H1 (cell line): ENCODE data around the gene STAP2. TPM values are rescaled to one million over a fixed set of nuclear protein-coding genes. Genes with fewer than 3 reads are reported as not detected.

Source experiments
- CTCF ChIA-PET: fragments of 300-600 bp; sonication (Branson Sonifier 250); formaldehyde crosslinking; loops from one replicate; lab custom pipeline; 2021; ENCODE audit not compliant: partially characterized antibody; lab: Charles Lee
- POLR2A ChIA-PET: fragments of 300-600 bp; sonication (Branson Sonifier 250); formaldehyde crosslinking; loops from one replicate; lab custom pipeline; 2021; ENCODE audit warnings: inconsistent platforms; ENCODE audit not compliant: partially characterized antibody; lab: Charles Lee
- DNase-seq, 2 experiments: peaks; one replicate each; pipeline versions ENCODE4 v3.0.0 to v3.0.0-alpha.2; 2010 to 2022; ENCODE audit warnings: low spot score in 2 of 2, low read depth in 1 of 2, mixed read lengths in 1 of 2
- FAIRE-seq: peaks from 2 replicates; lab custom pipeline; 2011; peaks lifted over from hg19 to GRCh38; lab: Jason Lieb, UNC
- H2AFZ ChIP-seq: 2 replicates; pipeline ENCODE4 v1.8.1; 2012; ENCODE audit warnings: low read length, inconsistent platforms
- H2AK5ac ChIP-seq: 2 replicates; pipeline ENCODE4 v1.6.1; 2013; ENCODE audit warnings: low read depth, low read length
- H2BK120ac ChIP-seq: replicated peaks from 2 replicates; pipeline ENCODE3; 2013; ENCODE audit warnings: low read depth, low read length, inconsistent platforms
- H2BK12ac ChIP-seq: 2 replicates; pipeline ENCODE4 v1.6.1; 2013; ENCODE audit warnings: low read depth, low read length
- H2BK15ac ChIP-seq: 2 replicates; pipeline ENCODE4 v1.6.1; 2013; ENCODE audit warnings: low read length
- H2BK20ac ChIP-seq: 2 replicates; pipeline ENCODE4 v1.6.1; 2013; ENCODE audit warnings: low read length
- H2BK5ac ChIP-seq: 2 replicates; pipeline ENCODE4 v1.6.1; 2013; ENCODE audit warnings: low read depth, low read length
- H3K14ac ChIP-seq: 2 replicates; pipeline ENCODE4 v1.6.1; 2013; ENCODE audit warnings: inconsistent platforms; ENCODE audit not compliant: insufficient read length
- H3K18ac ChIP-seq: 2 replicates; pipeline ENCODE4 v1.6.1; 2013; ENCODE audit warnings: low read length; ENCODE audit errors: extremely low read depth
- H3K23ac ChIP-seq: 2 replicates; pipeline ENCODE4 v1.6.1; 2013; ENCODE audit warnings: inconsistent platforms; ENCODE audit not compliant: insufficient read length
- H3K23me2 ChIP-seq: 2 replicates; pipeline ENCODE4 v1.6.1; 2013; ENCODE audit warnings: low read depth, low read length
- H3K27ac ChIP-seq: 2 replicates; pipeline ENCODE4 v1.6.1; 2011; ENCODE audit warnings: low read depth, low read length, inconsistent platforms
- H3K27me3 ChIP-seq, 4 experiments: replicated peaks in 1 of 4; 1 replicate in 1 of 4; 2 replicates in 3 of 4; pipeline versions ENCODE4 v1.6.1 to v1.8.1; 2011 to 2013; ENCODE audit warnings: low read length in 3 of 4, mild to moderate bottlenecking in 3 of 4, inconsistent platforms in 2 of 4, mixed read lengths in 2 of 4, moderate library complexity in 1 of 4; ENCODE audit not compliant: control insufficient read depth in 3 of 4, insufficient read depth in 3 of 4; ENCODE audit errors: extremely low read depth in 1 of 4
- H3K36me3 ChIP-seq, 4 experiments: 2 replicates each; pipeline versions ENCODE4 v1.6.1 to v1.8.1; 2011 to 2013; ENCODE audit warnings: mild to moderate bottlenecking in 4 of 4, low read length in 3 of 4, moderate library complexity in 2 of 4, control low read depth in 1 of 4, inconsistent platforms in 1 of 4; ENCODE audit not compliant: insufficient read depth in 4 of 4, control insufficient read depth in 2 of 4
- H3K4ac ChIP-seq: replicated peaks from 2 replicates; pipeline ENCODE3; 2013; ENCODE audit warnings: low read length, low read depth, mixed read lengths, inconsistent platforms; ENCODE audit not compliant: insufficient read length
- H3K4me1 ChIP-seq, 4 experiments: replicated peaks in 1 of 4; 1 replicate in 1 of 4; 2 replicates in 3 of 4; pipeline versions ENCODE4 v1.6.1 to v1.8.1; 2011 to 2013; ENCODE audit warnings: low read length in 3 of 4, inconsistent platforms in 2 of 4, mixed read lengths in 1 of 4; ENCODE audit not compliant: insufficient read depth in 4 of 4, control insufficient read depth in 3 of 4
- H3K4me2 ChIP-seq, 2 experiments: 2 replicates each; pipeline versions ENCODE4 v1.6.1 to v1.8.1; 2011 to 2013; ENCODE audit warnings: low read depth in 2 of 2, low read length in 2 of 2, control low read depth in 1 of 2, inconsistent platforms in 1 of 2, mild to moderate bottlenecking in 1 of 2; ENCODE audit not compliant: insufficient read depth in 1 of 2
- H3K4me3 ChIP-seq, 4 experiments: fragments of 200-600, 300-600 bp in 1 of 4; sonication (generic), shearing (Covaris generic), sonication (Bioruptor Twin) in 1 of 4; 2 replicates each; pipeline versions ENCODE4 v1.5.1 to v1.8.1; 2011 to 2016; ENCODE audit warnings: low read length in 4 of 4, low read depth in 3 of 4, control low read depth in 2 of 4, inconsistent platforms in 2 of 4, mild to moderate bottlenecking in 2 of 4, mixed read lengths in 1 of 4, moderate library complexity in 1 of 4; ENCODE audit not compliant: insufficient read depth in 2 of 4; ENCODE audit errors: extremely low read depth in 1 of 4
- H3K56ac ChIP-seq: replicated peaks from 2 replicates; pipeline ENCODE3; 2013; ENCODE audit warnings: low read depth, mild to moderate bottlenecking, mixed read lengths, low read length, inconsistent platforms; ENCODE audit not compliant: insufficient read length
- H3K79me1 ChIP-seq: 2 replicates; pipeline ENCODE4 v1.6.1; 2013; ENCODE audit warnings: low read depth, low read length, control low read depth
- H3K79me2 ChIP-seq, 2 experiments: 2 replicates each; pipeline versions ENCODE4 v1.6.1 to v1.8.1; 2012 to 2013; ENCODE audit warnings: low read length in 2 of 2, mild to moderate bottlenecking in 2 of 2, inconsistent platforms in 1 of 2; ENCODE audit not compliant: insufficient read depth in 2 of 2, control insufficient read depth in 1 of 2
- H3K9ac ChIP-seq, 4 experiments: replicated peaks in 1 of 4; 1 replicate in 1 of 4; 2 replicates in 3 of 4; pipeline versions ENCODE4 v1.6.1 to v1.8.1; 2011 to 2013; ENCODE audit warnings: low read depth in 3 of 4, low read length in 3 of 4, control low read depth in 2 of 4, mild to moderate bottlenecking in 2 of 4, moderate library complexity in 2 of 4, inconsistent platforms in 1 of 4; ENCODE audit errors: extremely low read depth in 1 of 4
- H3K9me3 ChIP-seq, 2 experiments: 2 replicates each; pipeline versions ENCODE4 v1.6.1 to v1.8.1; 2012 to 2013; ENCODE audit warnings: mild to moderate bottlenecking in 2 of 2, moderate library complexity in 2 of 2, control low read depth in 1 of 2, inconsistent platforms in 1 of 2, low read depth in 1 of 2, low read length in 1 of 2, mixed read lengths in 1 of 2; ENCODE audit not compliant: insufficient read depth in 2 of 2
- H4K20me1 ChIP-seq, 2 experiments: replicated peaks in 1 of 2; 2 replicates each; pipeline versions ENCODE3 to v1.8.1; 2011 to 2013; ENCODE audit warnings: inconsistent platforms in 2 of 2, low read length in 2 of 2, mild to moderate bottlenecking in 1 of 2; ENCODE audit not compliant: insufficient read depth in 2 of 2, control insufficient read depth in 1 of 2
- H4K5ac ChIP-seq: 2 replicates; pipeline ENCODE4 v1.6.1; 2013; ENCODE audit warnings: low read length, low read depth, mixed read lengths, inconsistent platforms; ENCODE audit not compliant: insufficient read length
- H4K8ac ChIP-seq: 2 replicates; pipeline ENCODE4 v1.8.0; 2013; ENCODE audit warnings: mild to moderate bottlenecking, moderate library complexity, low read length, inconsistent platforms; ENCODE audit not compliant: insufficient read depth; ENCODE audit errors: extremely low read depth
- H4K91ac ChIP-seq: replicated peaks from 2 replicates; pipeline ENCODE3; 2013; ENCODE audit warnings: low read length, mixed read lengths, inconsistent platforms; ENCODE audit not compliant: insufficient read length
- KDM5A ChIP-seq: fragments of 200-600 bp; IDR thresholded peaks from 2 replicates; pipeline ENCODE4 v1.7.1; 2012; ENCODE audit warnings: mild to moderate bottlenecking, low read length, inconsistent platforms, mixed read lengths
- MAX ChIP-seq: IDR thresholded peaks from 2 replicates; pipeline ENCODE4 v1.6.1; 2012; ENCODE audit warnings: inconsistent platforms
- POLR2AphosphoS5 ChIP-seq: IDR thresholded peaks from 2 replicates; pipeline ENCODE4 v1.6.1; 2011; ENCODE audit warnings: low read depth, low read length
- SP2 ChIP-seq: IDR thresholded peaks from 2 replicates; pipeline ENCODE4 v1.6.1; 2012; ENCODE audit warnings: mild to moderate bottlenecking, low read length, inconsistent platforms
- WGBS, 2 experiments: shearing (Covaris generic) in 1 of 2; methylation state at CpG; one replicate each; pipeline versions ENCODE4 v1.1.6 to v1.1.7; 2013 to 2015; ENCODE audit warnings: low lambda C conversion rate in 2 of 2, mixed read lengths in 2 of 2, inconsistent platforms in 1 of 2, low coverage in 1 of 2, missing lambda C conversion rate in 1 of 2; ENCODE audit not compliant: insufficient replicate concordance in 2 of 2, insufficient coverage in 1 of 2, insufficient read length in 1 of 2; ENCODE audit errors: extremely low coverage in 1 of 2, missing lambda C conversion rate in 1 of 2; 5-methylcytosine and 5-hydroxymethylcytosine counted together
- polyA plus RNA-seq, 7 experiments: library from polyadenylated mRNA; depleted of rRNA in 3 of 7; stranded (reverse) in 5 of 7; unstranded in 2 of 7; fragments of >200 nt in 5 of 7; fragments of 200-250 nt in 2 of 7; gene quantifications; 1 replicate in 5 of 7; 2 replicates in 1 of 7; 4 replicates in 1 of 7; pipeline versions ENCODE4 v1.2.1 to v1.2.3, GENCODE V29; 2011 to 2013; ENCODE audit warnings: missing spikeins in 2 of 7, mixed read lengths in 2 of 7
- total RNA-seq: library from RNA; stranded (reverse); fragmentation: NEBNext Ultra II Directional; extraction: Animal tissue kit (Norgen Biotek cat#: 25700); gene quantifications from 2 replicates; pipeline ENCODE4 v1.2.1, GENCODE V29; 2021
- TF ChIP-seq, protein P1 (sequence below): IDR thresholded peaks from 2 replicates; pipeline ENCODE4 v1.6.1; 2012; ENCODE audit warnings: inconsistent platforms

Gene STAP2
- total and polyA plus RNA-seq, 2 of the 8 experiments (the other 6 are each of a cell fraction or from before 2014, with no cell fraction given): 15.3 to 37.3 TPM

DNA sequence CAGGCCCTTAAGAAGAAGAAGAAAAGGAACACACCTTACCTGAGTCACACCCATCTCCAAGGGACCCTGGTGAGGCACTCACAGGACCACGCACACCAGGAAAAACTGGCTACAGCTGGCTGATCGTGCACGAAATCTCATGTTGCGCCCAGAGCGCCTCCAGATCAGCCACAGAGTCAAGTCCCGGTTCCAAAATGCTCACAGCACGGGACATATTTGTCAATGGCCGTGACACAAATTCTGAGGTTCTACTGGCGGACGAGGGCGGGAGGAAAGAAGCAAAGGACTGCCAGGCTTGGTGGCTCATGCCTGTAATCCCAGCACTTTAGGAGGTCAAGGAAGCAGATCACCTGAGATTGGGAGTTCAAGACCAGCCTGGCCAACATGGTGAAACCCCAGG lies 40.3 kb upstream of the STAP2 start:
- H3K9me3 ChIP-seq: no peaks in the 10 kb centered on the region
- H3K79me2 ChIP-seq: peaks cover 0 to 45% of the 10 kb centered on the region in 2 experiments; a peak in 2 of 4 replicates
- no peak overlapping the region for H2AK5ac ChIP-seq
- no peaks in the 10 kb centered on the region for H3K23me2 ChIP-seq
- 96% methylated on average over 11 of the region's 11 CpGs; no CpG with 5 or more reads in 1 of the 2 experiments for WGBS, 2 experiments
- H3K36me3 ChIP-seq: no peaks in the 10 kb centered on the region
- H3K4ac ChIP-seq: no peak overlapping the region
- no peak overlapping the region for H3K23ac ChIP-seq
- no peak overlapping the region for H3K4me3 ChIP-seq
- H4K5ac ChIP-seq: no peak overlapping the region
- H2AFZ ChIP-seq: no peak overlapping the region
- TF ChIP-seq, protein P1, sequence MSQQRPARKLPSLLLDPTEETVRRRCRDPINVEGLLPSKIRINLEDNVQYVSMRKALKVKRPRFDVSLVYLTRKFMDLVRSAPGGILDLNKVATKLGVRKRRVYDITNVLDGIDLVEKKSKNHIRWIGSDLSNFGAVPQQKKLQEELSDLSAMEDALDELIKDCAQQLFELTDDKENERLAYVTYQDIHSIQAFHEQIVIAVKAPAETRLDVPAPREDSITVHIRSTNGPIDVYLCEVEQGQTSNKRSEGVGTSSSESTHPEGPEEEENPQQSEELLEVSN: no peak
- TF ChIP-seq MAX (no peak), SP2 (no peak), POLR2AphosphoS5 (no peak), KDM5A (no peak)
- H2BK5ac ChIP-seq: no peak overlapping the region
- no peak overlapping the region for H2BK120ac ChIP-seq
- FAIRE-seq: no peak
- peaks cover 12 to 45% of the 10 kb centered on the region in 2 experiments for H4K20me1 ChIP-seq
- H2BK15ac ChIP-seq: no peak overlapping the region
- no peak overlapping the region for H3K27ac ChIP-seq
- no peak overlapping the region for H3K18ac ChIP-seq
- POLR2A ChIA-PET: interaction anchor here (0.6 to 5.8 kb wide), 6 partner anchors 10 to 80 kb away, joined by 3 to 63 read pairs (median 6); partner anchors contain the start of gene SH3GL1
- H3K56ac ChIP-seq: no peak overlapping the region
- H4K91ac ChIP-seq: no peak overlapping the region
- no peak overlapping the region for H3K4me2 ChIP-seq
- H2BK12ac ChIP-seq: no peak overlapping the region
- no peak overlapping the region for H2BK20ac ChIP-seq
- no peaks in the 10 kb centered on the region for H3K27me3 ChIP-seq
- DNase-seq: no peak
- H3K9ac ChIP-seq: no peak overlapping the region
- H3K79me1 ChIP-seq: peaks cover 9% of the 10 kb centered on the region
- no peak overlapping the region for H3K14ac ChIP-seq
- peaks cover 5 to 43% (median 35%) of the 10 kb centered on the region in 4 experiments for H3K4me1 ChIP-seq
- H4K8ac ChIP-seq: no peak overlapping the region; the same call in 1 of the 2 replicates
- CTCF ChIA-PET: interaction anchor here (0.7 to 4.4 kb wide), 7 partner anchors 9 to 146 kb away, joined by 3 to 38 read pairs (median 5); partner anchors contain the start of genes CHAF1A and SH3GL1
